ENCODE measurements around the gene SIRPD.

- no peak for TF ChIP-seq POLR2A (IDR thresholded peaks at IDR 0.05)
- TF ChIP-seq CTCF (IDR thresholded peaks at IDR 0.05): no peak
- TF ChIP-seq EP300 (IDR thresholded peaks at IDR 0.05; ENCODE audit: low read depth): no peak
- TF ChIP-seq POLR2AphosphoS5 (IDR thresholded peaks at IDR 0.05): no peak
Measured at GRCh38 chr20:1507276-1507675, 50.2 kb downstream of the SIRPD start.
